Effector CD8-positive, alpha-beta T cell (primary cell): Measurements from ENCODE around the gene GNG13.

Experiments
- DNase-seq: peaks from one replicate; lab custom pipeline; 2025; lab: John Stamatoyannopoulos, UW

Gene GNG13

DNA sequence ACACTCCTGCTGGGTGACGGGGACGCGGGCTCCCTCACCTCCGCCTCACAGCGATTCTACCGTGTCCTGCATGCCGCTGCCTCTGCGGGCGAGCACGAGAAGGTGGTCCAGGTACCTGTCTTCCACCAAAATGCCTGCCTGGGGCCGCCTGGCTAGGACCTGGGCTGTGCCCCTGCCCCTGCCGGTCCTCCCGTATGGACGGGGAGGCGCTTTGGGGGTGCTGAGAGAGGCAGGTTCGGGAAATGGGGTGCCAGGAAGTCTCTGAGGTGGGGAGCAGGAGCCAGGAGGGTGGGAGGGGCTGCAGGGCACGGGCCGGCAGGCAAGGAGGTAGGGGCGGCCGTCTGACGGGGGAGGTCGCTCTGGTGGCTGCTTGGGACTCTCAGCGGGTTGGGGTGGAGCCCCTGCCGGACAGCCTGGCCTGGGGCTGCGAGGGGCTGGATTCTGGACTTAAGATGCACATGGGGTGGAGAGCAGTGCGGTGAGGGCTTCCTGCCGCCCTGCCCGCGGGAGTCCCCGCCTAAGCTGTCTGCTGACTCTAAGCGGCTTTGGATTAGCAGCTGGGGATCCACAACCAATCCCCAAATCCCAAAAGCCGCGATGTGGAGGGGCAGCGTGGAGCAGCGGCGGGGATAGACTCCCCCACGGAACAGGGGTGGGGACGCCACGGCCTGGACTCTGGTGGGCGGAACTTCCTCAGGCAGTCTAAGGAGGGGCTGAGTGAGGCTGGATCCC, 6.3 kb downstream of the GNG13 start:
- DNase-seq = no peak

DNA sequence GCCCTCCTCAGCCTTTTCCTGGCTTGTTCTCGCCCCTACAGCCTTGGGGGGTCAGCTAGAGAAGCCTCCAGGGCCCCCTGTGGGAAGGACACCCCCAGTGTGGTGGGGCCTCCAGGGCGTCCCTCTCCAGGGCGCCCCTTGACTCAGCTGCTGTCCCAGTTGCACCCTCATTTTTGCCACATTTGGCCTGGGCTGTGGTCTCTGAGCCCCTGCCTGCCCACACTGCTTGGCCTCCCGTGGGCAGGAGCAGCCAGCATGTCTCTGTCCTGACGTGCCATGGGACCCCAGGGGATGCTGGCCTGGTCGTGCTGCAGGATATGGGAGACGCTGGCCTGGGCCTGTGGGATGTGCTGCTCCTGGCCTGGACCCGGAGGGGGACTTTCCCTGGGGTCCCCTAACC, 7.1 kb downstream of the GNG13 start:
- DNase-seq = no peak

DNA sequence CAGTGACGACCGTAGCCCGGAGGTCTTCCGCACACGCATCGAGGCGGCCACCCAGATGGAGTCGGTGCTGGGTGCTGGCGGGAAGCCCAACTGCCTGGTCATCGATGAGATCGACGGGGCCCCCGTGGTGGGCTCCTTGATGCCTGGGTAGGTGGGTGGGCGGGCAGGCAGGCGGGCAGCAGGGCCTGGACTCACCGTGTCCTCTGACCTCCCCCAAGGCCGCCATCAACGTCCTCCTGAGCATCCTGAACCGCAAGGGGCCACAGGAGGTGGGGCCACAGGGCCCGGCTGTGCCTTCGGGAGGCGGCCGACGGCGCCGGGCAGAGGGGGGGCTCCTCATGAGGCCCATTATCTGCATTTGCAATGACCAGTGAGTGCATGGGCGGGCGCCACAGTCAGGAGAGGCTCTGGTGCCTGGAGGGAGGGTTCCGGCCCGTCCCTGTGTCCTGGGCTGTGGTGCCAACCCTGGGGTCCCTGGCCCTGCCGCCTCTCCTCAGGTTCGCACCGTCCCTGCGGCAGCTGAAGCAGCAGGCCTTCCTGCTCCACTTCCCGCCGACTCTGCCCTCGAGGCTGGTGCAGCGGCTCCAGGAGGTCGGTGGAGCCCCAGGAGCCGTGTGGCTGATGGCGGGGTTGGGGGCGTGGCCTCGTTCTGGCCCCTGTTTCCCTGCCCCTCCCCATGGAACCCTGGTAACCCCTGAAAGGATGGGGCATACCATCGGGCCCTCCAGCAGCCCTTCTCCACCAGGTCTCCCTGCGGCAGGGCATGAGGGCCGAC, 8.1 kb downstream of the GNG13 start:
- DNase-seq = no peak

DNA sequence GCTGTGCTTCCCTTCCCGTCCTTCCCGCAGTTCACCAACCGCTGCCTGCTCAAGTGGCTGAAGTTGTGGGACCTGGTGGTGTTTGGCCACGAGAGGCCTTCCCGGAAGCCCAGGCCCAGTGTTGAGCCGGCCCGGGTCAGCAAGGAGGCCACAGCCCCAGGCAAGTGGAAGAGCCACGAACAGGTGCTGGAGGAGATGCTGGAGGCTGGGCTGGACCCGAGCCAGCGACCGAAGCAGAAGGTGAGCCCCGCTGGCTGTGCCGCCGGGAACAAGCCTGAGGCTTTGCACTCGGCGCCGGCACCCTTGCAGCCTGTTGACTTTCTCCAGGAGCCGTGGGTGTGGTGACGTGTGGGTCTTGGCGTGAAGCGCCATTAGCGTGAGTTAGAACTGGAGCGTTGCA, 9.4 kb downstream of the GNG13 start:
- DNase-seq = no peak

DNA sequence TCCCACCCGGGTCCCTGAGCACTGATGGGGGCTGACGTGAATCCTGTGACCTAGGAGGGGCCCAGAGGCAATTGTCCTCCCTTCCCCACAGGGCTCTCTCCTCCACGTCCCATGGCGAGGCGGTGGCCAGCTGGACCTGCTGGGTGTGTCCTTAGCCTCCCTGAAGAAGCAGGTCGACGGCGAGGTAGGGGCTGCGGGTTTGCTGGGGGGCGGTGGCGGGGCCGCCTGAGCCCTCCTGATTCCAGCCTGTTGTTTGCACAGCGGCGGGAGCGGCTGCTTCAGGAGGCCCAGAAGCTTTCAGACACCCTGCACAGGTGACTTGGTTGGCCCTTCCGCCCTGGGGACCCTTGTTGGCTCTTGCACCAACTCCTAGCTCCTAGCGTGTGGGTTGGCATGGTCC, 10.4 kb downstream of the GNG13 start:
- no peak for DNase-seq

DNA sequence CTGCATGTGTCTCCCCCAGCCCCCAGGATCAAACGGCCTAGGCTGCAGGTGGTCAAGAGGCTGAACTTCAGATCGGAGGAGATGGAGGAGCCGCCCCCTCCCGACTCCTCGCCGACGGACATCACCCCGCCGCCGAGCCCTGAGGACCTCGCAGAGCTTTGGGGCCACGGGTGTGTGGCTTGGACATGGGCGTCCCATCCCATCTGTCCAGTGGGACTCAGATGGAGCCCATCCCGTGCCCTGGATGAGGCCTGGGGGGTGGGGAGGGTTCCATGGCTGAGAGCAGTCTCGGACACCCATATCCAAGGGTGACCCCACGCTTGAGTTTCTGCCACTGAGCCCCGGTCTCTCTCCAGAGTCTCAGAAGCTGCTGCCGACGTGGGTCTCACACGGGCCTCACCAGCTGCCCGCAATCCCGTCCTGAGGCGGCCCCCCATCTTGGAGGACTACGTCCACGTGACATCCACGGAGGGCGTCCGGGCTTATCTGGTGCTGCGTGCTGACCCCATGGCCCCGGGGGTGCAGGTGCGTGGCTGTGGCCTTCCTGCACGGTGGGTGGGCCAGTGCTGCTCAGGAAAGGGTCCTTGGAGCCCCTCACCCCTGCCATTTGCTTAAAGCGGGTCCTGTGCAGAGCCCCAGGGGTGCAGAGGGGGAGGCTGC, 11.2 kb downstream of the GNG13 start:
- DNase-seq = no peak

DNA sequence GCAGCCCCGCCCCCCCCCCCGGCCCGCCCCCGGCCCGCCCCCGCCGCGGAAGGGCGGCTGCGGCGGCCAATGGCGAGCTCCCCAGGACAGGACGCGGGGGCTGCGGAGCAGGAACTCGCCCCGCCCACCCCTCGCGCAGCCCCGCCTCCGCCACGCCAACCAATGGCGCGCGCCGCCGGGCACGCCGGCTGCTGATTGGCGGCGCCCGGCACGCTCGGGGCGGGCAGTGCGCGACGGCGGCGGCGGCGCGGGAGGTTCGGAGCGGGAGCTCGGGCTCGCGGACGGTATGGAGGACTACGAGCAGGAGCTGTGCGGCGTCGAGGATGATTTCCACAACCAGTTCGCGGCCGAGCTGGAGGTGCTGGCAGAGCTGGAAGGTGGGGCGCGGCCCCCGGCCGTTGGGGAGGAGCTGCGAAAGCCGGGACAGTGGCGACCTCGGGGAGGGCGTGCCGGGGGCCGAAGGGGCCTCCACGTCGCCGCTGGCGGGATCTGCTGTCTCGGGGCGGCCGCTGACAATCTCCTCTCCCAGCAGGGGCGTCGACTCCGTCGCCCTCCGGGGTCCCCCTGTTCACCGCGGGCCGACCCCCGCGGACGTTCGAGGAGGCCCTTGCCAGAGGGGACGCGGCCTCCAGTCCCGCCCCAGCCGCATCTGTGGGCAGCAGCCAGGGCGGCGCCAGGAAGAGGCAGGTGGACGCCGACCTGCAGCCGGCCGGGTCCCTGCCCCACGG, 12.0 kb downstream of the GNG13 start, which contains the start of gene CHTF18:
CHTF18 (plus strand) TSS at position 222 of the 728 bp plus-strand sequence; CDS start at position 287, 65 bp downstream.
- peak; percentile 87 for DNase-seq

DNA sequence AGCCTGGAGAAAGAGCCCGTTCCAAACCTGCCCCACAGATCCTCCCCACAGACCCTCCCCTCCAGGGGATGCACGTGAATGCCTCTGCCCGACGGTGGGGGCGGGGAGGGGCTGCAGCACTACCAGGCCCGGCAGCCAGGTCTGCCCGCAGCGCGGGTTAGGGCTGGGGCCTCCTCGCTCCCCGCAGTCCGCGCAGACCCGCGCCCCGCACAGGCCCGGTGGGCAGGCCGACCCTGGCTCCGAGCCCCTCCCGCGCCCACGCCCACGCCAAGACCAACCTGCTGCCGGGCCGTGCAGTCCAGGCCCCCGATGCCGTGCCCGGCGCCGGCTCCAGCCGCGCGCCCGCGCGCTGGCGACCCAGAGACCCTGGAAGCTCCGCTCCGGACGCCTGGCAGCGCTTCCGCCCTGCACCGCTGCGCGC, 12.5 kb downstream of the GNG13 start, which contains the start of gene RPUSD1:
RPUSD1 (minus strand) TSS at position 404 of the 421 bp plus-strand sequence. CDS start 644 bp downstream, outside the sequence.
- DNase-seq = no peak

DNA sequence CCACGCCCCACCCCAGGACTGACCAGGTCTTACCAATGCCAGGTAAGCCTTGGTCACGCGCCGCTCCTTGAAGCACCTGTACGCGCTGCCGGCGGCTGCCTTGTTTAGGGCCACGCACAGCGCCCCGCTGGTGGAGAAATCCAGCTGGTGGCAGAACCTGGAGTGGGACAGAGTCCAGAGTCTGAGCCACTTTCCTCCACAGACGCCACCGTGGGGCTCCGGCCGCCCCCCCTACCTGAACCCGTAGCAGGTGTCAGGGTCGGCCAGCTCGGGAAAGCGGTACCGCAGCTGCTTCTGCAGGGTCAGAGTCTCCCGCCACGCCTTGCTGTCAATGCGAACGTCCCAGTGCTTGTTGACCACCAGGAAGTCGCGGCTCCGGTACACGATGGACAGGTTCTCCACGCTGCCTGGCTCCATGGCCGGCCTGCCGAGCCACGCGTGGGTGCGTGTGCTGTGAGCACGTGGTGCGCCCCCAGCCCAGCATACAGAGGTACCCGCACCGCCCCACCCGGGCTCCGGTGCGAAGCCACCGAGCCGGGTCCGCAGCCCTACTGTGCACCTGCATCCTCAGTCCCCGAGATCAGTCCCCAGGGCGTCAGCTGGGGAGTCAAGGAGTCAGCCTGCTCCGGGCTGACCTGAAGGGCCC, 13.1 kb downstream of the GNG13 start:
- no peak for DNase-seq

DNA sequence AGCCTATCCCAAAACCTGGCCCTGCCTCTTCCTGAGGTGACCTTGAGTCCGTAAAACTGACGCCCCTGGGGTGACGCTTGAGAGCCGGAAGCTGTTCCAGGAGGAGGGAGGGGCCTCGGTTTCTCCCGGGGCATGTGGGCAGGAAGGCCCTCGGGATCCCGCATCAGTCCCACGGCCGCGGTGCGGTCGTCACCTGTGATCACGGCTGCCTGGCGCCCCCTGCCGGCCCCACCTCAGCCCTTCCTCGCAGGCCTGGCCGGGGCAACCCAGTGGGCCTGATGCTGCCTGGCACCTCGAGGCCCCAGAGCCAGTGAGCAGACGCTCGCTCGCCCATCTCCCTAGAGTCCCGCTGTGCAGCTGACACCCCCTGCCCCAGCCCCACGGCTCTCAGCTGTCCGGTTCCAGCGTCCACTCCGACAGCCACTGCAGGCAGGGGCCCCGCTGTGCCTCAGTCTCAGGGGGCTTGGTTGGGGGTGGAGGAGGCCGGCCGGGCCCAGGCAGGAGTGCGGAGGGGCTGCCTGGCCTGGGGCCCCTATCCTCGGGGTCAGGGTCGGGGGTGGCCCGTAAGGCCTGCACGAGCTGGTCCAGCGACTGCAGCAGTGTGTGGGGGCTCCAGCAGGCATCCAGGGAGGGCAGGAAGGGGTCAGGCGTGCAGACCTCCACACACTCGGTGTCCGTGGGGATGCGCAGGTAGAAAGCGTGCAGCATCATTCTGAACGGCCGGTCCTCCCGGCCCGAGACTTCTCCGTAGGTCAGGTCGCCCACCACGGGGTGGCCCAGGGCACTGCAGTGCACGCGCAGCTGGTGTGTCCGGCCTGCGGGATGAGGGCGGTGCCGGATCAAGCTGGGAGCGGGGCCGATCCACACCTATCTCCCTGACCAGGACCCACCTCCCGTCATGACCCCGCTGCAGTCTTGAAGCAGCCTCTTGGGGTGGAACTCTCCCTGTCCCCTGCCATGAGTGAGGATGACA, 14.7 kb downstream of the GNG13 start:
- peak; percentile 62 for DNase-seq

DNA sequence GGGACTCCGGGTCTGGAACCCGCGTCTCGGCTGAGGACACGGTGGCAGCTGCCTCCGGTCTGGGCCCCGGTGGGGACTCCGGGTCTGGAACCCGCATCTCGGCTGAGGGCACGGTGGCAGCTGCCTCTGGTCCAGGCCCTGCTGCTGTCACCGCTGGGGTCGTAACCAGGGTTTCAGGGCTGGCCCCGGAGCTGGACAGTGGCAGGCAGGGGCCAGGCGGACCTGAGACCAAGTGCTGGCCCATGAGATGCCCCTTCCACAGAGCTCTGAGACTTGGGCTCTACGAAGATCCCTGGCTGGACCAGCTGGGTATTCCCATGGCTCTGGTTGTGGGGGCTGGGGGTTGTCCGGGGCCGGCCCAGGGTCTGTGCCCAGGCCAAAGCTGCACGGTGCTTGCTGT, 16.1 kb downstream of the GNG13 start:
- DNase-seq = no peak

DNA sequence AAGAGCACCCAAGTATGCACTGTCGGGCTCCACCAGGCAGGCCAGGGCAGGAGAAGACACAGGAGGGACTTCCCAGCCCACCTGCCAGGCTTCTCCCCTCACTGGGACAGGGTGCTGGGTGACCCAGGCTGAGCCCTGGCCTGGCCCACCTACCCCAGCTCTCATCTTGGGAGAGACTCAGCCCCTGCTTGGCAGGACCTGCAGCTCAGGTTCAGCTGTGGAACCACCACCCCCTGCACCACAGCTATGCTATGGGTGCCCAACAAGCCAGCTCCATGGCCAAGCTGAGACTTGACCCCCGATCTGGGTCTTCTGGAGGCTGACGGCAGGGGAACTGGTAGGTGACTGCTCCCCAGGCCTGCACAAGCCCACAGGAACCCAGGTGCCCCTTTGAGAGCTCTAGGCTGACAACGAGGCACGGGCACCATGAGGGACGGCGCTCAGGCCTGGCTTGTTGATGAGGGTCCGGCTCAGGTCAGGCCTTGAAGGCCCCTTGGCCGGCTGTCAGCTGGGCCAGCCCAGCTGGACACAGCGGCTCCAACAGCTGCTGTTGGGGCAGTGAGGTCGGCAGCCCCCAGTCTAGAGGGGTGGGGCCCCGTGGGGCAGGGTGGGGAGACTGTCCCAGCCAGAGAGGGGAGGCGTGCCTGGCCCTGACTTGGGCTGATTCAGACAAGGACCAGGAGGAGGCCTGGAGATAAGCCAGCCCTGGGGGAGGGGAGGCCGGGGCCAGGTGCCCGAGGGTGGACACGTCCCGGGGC, 17.0 kb downstream of the GNG13 start:
- no peak for DNase-seq

DNA sequence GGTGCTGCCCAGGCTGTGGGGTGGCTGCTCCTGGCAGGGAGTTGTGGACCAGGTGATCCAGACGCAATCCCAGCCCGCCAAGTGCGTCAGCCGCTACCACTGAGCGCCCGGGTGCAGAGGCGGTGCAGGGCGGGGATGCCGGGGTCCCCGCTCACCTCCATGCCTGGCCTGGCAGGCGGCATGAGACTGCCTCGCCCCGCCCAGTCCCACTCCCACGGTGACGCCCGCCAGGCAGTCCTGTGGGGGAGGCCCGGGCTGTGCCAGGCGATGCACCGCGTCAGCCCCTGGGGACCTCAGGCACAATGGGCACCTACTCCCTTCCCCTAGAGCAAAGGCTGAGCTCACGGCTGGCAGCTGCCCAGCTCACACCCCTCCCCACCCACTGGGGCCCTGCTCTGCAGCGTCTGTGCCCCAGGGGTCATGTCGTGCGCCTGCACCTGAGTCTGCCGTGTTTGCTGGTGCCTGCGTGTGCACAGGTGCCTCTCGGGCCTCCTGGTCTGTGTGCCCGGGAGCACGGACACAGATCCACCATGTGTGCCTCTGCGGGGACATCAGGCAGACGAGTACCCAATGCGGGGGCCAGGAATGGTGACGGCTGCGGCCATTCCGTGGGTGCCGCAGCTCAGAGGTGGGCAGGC, 17.6 kb downstream of the GNG13 start:
- no peak for DNase-seq

DNA sequence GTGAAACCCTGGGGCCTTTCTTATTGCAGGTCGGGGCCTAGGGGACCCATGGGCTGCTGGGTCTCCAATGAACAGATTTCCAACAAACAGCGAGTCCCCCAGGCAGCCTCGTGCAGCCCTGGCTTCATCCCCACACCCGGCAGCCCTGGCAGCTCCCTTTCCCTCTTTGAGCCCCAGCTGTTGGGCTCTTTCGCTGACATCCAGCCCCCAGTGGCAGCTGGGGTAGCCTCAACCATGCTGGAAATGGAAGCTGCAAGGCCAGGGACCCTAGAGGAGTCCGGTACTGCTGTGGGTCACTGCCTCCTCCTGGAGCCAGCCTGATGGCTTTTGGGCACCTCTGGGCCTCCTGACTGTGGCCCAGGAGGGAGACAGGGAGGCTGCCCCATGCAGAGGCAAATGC, 18.3 kb downstream of the GNG13 start:
- DNase-seq = no peak

DNA sequence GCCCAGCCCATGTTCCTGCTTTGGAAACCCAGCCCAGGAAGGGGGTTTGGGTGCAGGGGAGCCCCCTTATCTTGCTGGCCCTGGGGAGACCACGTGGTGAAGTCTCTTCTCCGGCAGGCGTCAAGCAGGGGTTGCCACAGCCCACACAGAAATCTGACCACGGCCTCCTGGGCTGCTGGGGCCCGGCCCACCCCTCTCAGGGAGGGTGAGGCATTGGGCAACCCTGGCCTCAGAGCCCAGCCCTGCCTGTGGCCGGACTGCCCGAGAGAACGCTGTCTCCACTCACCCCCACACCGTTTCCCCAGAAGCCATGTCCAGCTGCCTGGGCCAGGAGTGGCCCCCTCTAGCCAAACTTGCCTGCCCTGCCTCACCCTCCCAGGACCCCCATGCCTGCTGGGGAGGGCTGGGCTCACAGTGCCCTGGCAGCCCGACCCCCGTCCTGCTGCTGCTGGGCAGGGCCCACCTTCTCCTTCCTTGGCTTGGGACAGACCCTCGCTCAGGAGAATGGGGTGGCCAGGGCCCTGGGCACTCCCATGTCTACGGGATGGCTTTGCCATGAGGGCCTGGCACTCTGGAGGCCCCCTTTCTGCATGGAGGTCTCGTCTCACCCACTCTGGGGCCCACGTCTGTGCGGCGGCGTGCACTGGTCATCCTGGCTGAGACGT, 19.1 kb downstream of the GNG13 start:
- no peak for DNase-seq

DNA sequence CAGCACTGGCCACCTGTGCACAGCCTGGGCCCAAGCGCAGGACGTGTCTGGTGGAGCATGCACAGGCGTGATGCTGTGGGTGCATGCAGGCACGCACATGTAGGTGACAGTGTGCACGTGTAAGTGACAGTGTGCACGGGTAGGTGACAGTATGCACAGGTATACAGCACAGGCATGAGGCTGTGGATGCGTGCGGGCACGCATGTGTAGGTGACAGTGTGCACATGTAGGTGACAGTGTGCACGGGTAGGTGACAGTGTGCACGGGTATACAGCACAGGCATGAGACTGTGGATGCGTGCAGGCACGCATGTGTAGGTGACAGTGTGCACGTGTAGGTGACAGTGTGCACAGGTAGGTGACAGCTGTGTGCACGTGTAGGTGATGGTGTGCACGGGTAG, 20.2 kb downstream of the GNG13 start:
- DNase-seq = no peak

DNA sequence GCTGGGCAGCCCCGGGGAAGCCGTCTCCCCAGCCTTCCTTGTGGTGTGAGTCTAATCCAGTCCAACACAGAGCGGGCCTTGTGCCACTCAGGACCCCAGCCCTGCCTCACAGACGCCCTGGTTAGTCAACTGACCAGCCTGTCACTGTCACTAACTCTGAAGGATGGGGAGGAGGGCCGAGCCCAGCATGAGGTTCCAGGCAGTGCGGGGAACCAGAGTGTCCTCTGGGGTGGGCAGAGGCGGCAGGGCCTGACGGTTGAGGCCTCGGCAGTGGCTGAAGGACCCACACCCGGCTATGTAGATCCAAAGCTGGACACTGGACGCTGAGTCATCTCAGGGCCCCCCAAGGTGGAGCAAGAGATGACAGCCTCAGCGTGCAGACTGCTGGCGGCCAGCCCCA, 21.0 kb downstream of the GNG13 start:
- DNase-seq = no peak

DNA sequence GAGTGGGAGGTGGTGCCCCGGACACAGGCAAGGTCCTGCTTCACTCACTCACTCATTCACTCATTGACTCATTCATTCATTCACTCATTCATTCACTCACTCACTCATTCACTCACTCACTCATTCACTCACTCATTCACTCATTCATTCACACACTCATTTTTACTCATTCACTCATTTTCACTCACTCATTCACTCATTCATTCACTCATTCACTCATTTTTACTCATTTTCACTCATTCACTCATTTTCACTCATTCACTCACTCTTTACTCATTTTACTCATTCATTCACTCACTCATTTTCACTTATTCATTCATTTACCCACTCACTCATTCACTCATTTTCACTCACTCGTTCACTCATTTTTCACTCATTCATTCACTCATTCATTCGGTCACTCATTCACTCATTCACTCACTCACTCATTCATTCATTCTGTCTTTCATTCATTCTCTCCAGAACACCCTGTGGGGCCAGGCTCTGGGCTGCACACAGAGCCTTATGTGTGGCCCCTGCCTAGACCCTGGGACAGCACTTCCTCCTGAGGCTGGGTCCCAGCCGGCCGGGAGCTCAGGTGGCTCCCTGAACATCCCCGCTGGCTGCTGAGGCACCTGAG, 21.5 kb downstream of the GNG13 start:
- DNase-seq = no peak
